Activated CD4-positive, alpha-beta T cell treated with anti-CD3 and anti-CD28 coated beads for 1 hour (primary cell): ENCODE measurements around the gene KCNJ14.

Experiments
- DNase-seq: peaks from one replicate; pipeline ENCODE4 v3.0.0-alpha.2; 2020

Gene KCNJ14

DNA sequence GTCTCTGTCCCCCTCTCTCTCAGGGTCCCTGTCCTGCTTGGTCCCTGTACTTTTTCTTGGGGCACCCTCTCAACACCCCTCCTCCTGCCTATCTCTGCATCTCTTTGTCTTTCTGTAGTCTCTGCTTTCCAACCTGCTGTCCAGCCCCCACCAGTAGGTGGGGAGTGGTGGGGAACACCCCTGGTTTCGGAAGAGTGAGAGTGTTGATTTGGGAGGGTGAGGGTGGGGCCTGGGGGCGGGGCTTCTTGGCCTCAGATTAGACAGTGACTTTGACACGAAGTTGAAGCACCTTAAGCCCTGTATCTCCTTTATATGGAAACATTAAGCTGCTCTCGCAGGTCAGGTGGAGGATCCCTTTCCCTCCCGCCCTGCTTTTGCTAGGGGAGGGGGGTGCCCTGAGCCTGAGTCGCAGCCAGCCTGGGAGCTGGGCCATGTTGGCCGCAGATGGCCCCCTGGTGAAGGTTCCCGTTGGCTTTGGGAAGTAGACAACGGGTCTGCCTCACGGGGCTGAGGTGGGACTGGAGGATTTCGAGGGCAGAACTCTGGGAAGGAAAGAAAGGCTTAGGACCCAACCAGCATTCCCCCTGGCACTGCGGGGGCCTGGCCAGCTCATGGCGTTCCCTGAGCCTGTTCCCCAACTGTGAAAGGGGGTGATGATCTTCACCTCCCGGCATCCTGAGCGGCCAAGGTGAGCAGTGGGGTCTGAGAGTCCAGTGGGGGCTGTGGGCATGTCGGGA, at the start of gene KCNJ14:
Gene KCNJ14, plus strand, starts transcription at position 404 of the 737 bp plus-strand sequence. CDS start 6,151 bp downstream, outside the sequence.
- no peak for DNase-seq

DNA sequence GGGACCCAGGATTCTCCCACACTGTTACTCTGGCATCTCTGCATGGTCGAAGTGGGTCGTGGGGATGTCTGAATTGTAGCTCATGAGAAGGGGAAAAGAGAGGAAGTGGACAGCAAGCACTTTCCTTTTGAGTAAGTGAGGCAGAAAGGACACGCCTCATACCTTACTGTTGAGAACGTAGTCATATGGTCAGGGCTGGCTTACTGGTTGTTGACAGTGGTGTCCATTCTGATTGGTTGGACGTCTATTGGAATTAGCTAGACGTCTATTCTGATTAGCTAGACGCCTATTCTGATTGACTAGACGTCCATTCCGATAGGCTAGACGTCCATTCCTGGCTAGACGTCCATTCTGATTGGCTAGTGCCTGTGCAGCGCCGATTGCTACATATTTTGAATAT, 49.5 kb upstream of the KCNJ14 start:
- DNase-seq, result no peak

DNA sequence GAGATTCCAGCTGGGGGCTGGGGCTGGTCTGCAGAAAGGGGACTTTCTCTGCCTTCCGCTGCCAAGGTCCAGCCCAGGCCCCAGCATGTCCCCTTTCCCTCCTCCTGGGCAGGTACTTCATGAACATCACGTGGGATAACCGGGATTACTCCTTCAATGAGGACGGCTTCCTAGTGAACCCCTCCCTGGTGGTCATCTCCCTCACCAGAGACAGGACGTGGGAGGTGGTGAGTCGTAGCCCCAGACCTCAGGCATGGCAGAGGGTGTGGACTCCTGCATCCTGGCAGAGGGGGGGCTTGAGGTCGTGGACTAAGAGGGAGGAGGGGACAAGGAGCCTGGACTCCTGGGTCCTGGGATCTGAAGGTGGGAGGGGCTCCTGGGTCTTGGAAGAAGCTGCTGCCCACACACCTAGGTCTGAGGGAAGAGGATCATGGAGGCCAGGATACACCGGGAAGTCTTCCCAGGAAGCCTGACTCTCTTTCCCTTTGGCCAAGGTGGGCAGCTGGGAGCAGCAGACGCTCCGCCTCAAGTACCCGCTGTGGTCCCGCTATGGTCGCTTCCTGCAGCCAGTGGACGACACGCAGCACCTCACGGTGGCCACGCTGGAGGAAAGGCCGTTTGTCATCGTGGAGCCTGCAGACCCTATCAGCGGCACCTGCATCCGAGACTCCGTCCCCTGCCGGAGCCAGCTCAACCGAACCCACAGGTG, 41.3 kb upstream of the KCNJ14 start:
- no peak for DNase-seq

DNA sequence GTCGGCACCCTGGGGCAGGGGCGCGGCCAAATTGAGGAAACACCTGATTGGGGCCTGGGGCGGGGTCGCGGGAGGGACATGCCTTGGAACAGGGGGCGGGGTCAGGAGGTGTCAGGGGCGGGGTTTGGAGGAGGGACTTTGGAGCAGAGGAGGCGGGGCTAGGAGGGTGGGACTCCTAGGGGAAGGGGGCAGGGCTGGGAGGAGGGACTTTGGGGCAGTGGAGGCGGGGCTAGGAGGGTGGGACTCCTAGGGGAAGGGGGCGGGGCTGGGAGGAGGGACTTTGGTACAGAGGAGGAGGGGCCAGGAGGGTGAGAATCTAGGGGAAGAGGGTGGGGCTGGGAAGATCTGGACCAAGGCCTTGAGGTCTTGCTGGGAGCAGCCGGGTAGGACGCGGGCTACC, 40.0 kb upstream of the KCNJ14 start:
- DNase-seq, result peak; percentile 45

DNA sequence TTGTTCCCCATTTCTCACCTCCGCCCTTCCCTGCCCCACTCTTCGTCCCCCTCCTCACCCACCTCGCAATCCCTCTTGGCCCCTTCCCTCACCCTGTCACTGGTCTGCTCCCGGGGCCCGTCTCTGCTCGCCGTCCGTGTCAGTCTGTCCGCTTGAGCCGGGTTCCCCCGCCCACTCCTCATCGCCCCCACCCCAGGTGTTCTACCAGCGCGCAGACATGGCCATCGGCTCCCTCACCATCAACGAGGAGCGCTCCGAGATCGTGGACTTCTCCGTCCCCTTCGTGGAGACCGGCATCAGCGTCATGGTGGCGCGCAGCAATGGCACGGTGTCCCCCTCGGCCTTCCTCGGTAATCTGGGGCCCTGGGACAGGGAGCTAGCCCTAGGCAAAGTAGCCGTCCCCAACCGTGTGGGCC, 39.6 kb upstream of the KCNJ14 start:
- no peak for DNase-seq

DNA sequence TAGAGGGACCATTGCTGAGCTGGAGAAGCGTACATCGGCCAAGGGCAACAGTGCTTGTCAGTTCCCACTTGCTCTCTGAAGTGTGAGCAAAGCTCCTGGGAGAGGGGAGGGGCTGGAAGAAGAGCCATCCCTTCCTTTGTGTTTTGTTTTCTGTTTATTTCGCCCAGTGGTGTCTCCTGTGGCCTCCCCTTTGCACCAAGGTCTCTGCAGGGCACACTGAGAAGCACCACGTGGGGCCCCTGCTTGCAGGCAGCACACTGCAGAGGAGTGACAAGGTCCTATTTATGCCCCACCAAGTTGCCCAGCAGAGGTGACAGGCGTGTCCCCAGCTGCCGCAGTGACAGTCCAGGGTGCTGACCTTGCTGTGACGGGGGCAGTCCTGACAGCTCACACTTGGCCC, 38.0 kb upstream of the KCNJ14 start:
- DNase-seq, result no peak

DNA sequence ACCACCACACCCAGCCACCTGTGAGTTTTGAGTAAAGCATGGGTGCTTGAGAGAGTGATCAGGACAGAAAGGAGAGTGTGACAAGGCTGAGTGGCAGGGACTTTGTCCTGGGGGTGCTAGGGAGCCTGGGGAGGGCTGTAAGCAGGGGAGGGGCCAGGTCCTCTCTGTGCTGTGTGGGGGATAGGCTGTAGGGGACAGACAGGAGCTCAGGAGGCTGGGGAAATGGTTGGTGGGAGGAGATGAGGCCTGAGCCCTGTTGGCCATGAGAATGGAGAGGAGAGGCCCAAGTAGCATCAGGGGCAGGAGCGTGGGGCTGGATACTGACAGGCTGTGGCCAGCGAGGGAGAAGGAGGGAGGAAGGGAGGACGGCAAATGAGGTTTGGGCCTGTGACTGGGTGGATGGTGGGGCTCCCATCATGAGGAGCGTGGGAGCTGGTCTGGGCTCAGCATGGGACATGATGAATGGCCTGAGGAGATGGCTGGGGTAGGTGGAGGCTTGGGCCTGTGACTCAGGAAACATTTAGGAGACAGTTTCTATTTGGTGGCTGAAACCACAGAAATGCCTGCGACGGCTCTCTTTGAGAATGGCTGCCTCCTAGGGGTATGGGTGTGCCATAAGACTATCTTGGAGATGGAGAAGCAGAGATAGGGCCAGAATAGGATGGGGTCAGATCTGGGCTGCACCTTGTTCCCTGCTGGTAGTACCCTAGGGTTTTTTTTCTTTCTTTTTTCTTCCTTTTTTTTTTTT, 36.9 kb upstream of the KCNJ14 start:
- no peak for DNase-seq

DNA sequence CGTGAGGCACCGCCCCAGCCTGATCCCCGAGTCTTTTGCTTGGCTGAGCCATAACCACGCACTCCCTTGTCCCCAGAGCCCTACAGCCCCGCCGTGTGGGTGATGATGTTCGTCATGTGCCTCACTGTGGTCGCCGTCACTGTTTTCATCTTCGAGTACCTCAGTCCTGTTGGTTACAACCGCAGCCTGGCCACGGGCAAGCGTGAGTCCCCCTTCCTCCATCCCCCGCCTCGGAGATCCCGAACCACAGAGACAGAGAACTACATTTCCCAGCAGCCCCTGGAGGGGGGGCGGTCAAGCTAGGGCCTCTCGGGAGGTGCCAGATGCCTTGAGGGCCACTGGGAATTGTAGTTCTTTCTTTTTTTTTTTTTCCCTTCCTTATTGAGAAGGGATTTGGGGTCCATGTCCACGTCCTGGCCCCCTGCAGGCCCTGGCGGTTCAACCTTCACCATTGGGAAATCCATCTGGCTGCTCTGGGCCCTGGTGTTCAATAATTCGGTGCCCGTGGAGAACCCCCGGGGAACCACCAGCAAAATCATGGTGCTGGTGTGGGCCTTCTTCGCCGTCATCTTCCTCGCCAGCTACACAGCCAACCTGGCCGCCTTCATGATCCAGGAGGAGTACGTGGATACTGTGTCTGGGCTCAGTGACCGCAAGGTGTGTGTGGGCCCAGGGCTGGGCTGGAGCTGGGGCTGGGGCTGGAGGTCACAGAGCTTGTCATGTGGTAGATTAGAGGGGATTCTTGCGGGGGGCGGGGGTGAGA, 36.0 kb upstream of the KCNJ14 start:
- peak; percentile 43 for DNase-seq

DNA sequence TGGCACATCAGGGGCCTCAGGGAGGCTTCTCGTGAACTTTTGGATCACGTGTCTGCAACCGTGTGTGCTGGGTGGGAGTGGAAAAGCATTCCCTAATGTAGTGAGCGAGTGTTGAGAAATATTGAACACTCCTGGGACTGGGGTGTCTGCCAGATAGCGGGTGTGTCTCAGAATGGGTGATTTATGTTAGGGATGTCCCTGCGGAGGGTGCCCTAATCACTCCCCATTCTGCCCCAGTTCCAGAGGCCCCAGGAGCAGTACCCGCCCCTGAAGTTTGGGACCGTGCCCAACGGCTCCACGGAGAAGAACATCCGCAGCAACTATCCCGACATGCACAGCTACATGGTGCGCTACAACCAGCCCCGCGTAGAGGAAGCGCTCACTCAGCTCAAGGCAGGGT, 33.8 kb upstream of the KCNJ14 start:
- no peak for DNase-seq

DNA sequence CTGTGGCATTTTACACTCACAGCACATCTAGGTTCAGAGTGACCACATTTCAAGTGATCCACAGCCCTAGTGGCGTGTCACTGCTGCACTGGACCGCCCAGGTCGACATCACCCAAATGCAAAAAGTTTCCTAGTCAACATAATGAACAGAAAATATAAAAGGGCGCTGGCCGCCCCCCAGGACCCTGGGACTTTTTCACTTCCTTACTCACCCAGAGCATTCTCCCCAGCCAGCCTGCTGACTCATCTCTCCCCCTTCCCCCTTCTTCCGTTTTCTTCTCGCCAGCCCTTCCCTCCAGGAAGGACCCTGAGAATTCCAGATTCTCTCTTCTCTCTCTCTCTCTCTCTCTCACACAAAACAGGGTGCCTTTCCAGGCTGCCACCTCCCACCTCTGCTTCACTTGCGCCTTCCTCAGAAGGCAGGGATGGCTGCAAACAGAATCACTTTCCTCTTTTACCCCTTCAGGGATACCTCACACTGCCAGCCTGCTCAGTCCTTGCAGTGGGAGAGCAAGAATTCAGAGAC, 30.6 kb upstream of the KCNJ14 start:
- DNase-seq, result no peak

DNA sequence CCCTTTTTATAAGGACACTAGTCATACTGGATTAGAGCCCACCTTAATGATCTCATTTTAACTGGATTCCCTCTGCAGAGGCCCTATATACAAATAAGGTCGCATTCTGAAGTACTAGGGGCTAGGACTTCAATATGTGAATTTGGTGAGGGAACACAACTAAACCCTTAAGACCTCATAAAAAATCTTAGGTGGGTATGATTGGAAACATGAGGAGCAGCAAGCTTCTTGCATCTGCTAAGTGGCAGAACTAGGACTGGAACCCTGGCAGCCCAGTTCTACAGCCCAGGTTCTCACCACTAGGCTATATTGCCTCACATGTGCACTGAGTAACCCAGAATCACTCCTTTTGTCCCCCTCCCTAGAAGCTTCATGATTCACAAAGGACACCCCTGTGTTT, 26.7 kb upstream of the KCNJ14 start:
- DNase-seq, result no peak

DNA sequence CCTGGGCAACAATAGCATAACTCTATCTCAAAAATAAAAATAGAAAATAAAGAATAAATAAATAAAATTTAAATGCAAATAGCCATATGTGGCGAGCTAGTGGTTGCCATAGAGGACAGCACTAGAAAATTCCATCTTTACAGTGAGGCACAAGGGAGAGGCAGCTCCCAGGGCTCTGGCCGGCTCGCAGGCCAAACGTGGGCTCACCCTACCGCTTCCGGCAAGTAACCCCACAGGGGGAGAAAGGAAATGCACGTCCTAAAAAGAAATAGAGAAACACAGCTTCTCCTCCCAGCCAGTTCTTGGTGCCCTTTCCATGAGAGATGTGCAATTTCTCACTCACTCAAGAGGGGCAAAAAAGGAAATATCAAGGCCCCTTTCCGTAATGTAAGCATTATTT, 22.0 kb upstream of the KCNJ14 start:
- no peak for DNase-seq

DNA sequence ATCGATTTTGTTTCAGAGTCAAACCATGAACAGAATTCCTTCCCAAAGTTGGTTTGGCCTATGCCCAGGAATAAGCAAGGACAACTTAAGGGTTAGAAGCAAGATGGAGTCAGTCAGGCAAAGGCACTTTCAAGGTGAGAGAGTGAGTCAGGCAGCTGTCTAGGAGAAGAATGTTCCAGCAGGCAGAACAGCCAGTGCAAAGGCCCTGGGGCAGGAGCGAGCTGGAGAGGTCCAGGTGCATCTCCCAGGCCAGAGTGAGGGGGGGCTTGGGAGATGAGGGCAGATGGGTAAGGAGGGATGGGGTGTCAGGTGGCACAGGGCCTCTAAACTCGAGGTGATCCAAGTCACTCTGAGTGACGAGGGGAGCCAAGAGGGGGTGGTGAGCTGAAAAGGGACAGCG, 18.8 kb upstream of the KCNJ14 start:
- no peak for DNase-seq

DNA sequence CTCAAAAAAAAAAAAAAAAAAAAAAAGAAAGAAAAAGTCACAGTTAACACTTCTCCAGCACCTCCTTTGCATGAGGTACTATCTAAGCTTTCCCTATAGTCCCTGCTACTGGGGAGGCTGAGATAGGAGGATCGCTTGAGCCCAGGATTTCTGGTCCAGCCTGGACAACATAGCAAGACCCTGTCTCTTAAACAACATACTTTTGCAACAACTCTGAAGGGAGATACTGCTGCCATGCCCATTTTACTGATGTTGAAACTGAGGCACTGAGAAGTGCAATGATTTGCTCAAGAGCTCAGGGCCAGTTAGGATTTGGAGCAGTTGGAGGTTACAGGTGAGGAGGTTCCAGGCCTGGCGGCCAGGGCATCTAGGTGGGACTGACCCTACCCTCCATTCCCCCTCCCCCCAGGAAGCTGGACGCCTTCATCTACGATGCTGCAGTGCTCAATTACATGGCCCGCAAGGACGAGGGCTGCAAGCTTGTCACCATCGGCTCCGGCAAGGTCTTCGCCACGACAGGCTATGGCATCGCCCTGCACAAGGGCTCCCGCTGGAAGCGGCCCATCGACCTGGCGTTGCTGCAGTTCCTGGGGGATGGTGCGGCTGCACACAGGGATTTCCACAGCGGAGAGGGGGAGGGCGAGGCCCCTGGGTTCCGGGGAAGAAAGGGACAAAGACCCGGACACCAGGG, 13.9 kb upstream of the KCNJ14 start:
- DNase-seq, result no peak

DNA sequence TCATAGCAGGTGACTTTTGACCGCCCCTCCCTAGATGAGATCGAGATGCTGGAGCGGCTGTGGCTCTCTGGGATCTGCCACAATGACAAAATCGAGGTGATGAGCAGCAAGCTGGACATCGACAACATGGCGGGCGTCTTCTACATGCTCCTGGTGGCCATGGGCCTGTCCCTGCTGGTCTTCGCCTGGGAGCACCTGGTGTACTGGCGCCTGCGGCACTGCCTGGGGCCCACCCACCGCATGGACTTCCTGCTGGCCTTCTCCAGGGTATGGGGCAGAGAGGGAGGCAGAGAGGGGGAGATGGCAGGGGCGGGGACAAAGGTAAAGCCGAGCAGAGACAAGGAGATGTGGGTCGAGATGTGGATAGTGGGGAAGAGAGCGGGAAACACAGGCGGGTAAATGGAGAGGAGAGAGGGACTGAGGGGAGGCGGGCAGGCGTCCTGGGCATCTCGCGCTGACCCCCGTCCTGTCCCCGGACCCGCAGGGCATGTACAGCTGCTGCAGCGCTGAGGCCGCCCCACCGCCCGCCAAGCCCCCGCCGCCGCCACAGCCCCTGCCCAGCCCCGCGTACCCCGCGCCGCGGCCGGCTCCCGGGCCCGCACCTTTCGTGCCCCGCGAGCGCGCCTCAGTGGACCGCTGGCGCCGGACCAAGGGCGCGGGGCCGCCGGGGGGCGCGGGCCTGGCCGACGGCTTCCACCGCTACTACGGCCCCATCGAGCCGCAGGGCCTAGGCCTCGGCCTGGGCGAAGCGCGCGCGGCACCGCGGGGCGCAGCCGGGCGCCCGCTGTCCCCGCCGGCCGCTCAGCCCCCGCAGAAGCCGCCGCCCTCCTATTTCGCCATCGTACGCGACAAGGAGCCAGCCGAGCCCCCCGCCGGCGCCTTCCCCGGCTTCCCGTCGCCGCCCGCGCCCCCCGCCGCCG, 13.0 kb upstream of the KCNJ14 start:
- DNase-seq, result no peak

DNA sequence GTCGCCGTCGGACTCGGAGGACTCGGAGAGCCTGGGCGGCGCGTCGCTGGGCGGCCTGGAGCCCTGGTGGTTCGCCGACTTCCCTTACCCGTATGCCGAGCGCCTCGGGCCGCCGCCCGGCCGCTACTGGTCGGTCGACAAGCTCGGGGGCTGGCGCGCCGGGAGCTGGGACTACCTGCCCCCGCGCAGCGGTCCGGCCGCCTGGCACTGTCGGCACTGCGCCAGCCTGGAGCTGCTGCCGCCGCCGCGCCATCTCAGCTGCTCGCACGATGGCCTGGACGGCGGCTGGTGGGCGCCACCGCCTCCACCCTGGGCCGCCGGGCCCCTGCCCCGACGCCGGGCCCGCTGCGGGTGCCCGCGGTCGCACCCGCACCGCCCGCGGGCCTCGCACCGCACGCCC, 12.1 kb upstream of the KCNJ14 start:
- no peak for DNase-seq

DNA sequence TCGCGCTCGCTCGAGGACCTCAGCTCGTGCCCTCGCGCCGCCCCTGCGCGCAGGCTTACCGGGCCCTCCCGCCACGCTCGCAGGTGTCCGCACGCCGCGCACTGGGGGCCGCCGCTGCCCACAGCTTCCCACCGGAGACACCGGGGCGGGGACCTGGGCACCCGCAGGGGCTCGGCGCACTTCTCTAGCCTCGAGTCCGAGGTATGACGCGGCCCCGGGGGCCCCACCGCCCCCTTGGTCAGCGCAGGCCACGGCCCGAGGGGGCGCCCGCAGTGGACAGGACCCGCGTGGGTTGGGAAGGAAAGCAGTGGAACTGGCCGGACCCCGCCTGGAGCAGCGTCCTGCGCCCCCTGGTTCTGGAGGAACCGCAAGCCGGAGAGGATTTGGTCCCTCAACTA, 11.6 kb upstream of the KCNJ14 start:
- DNase-seq, result no peak

DNA sequence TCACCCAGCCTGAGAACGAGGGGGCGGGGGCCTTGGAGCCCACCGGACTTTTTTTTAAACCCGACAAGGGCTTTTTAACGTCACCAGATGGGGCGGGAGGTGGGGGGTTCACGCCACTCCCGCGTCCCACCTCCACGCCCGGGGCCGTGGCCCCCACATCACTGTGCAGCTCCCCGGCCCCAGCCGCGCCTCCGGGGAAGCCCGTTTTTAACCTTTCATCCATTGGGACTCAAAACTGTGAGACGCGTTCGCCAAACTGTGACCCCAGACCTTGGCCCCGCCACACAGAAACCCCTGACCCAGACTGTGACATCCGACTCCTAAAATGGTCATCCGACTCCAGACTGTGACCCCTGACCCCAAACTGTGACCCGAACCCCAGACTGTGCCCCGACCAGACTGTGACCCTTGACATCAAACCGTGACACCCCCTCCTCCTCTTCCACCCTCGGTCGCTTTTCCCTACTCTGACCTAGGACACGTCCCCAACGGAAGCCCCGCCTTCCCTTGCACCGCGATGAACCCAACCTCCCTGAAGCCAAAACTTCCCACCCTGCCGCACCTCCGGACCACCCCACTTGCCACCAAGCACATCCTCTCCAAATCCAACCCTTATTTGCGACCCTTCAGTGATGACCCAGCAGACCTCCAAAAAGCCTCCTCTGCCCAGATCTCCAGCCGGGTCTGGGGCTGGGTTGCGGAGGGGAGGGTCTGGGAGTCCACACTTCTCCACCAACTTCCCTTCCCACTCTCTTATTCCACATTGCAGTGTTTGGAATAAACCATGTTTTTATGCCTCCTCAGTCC, 11.0 kb upstream of the KCNJ14 start:
- no peak for DNase-seq

DNA sequence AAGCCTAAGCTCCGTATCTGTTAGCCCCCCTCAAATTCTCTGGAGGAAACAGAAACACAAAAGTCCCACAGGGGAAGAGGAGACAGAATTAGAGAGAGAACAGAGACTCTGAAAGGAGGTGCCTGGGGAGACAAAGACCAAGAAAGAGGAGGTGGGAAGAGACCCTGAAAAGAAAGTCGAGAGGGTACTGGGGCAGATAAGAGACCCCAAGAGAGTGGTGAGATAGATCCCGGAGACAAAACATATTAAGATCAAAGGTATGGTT, 10.5 kb upstream of the KCNJ14 start:
- DNase-seq, result no peak

DNA sequence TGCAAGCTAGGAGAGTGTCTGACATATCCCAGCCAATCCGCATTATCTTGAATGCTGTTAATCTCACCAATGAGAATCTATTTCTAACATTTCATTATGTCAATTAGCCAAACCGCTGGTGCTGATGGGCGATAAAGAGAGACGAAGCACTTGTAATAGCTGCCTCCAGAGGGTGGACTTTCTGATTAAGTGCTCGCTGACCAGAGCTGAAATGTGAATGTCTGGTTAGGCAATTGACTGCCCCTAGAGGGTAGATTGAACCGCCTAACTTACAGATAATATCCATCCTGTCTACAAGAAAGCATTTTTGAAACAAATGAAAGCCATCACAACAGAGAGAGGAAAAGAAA, 10.1 kb upstream of the KCNJ14 start:
- DNase-seq, result no peak
